IPS-18a (cell line): ENCODE data around the gene MYO18A.

Source experiments
- H3K27ac ChIP-seq: one replicate; pipeline ENCODE4 v1.5.1; 2013; ENCODE audit warnings: low read length
- H3K27me3 ChIP-seq: one replicate; pipeline ENCODE4 v1.6.1; 2013; ENCODE audit warnings: mild to moderate bottlenecking, low read length; ENCODE audit not compliant: control insufficient read depth, insufficient read depth
- H3K36me3 ChIP-seq: one replicate; pipeline ENCODE4 v1.6.1; 2013; ENCODE audit warnings: low read depth, low read length; ENCODE audit not compliant: control insufficient read depth
- H3K4me1 ChIP-seq: one replicate; pipeline ENCODE4 v1.6.1; 2013; ENCODE audit warnings: low read depth, low read length; ENCODE audit not compliant: control insufficient read depth
- H3K4me3 ChIP-seq: one replicate; pipeline ENCODE4 v1.5.1; 2013; ENCODE audit warnings: low read length
- H3K9ac ChIP-seq: one replicate; pipeline ENCODE4 v1.6.1; 2013; ENCODE audit warnings: mild to moderate bottlenecking, low read length, moderate library complexity
- H3K9me3 ChIP-seq: one replicate; pipeline ENCODE4 v1.6.1; 2013; ENCODE audit warnings: low read depth, low read length; ENCODE audit not compliant: control insufficient read depth

MYO18A gene

DNA sequence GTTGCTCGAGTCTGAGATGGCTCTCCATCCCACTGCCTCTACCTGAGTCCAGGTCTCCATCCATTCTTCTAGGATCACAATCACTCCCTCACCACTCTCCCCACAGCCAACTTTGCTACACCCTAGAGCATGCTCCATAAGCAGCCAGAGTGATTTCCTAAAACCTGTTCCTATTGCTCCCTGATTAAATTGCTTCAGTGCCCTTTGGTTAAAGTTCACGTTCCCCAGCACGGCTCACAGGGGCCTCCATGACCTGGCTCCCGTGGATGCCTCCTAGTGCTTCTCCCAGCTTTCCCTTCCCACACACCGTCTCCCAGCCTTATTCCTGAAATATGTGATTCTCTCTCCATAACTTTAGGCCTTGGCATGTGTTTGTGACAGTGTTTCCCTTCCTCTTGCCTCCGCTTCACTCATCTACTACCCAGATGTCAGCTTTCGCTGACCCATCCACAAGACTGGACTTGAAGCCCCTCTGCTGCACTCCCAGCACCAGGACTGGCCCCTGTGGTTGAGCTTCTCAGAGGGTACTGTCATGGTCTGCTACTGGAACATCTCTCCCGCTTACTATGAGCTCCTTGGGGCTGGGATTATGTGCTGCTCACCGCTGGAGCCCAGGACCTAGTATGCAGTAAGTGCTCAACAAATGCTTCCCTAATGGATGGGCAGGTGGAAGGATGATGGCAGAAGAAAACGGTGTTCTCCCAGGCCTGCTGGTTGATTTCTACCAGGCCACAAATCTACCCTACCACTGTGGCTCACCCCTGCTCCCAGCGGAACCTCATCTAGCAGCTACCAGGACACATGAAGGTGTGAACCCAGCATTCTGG lies 17.9 kb downstream of the MYO18A start:
- H3K9ac ChIP-seq, result no peak overlapping the region
- no peaks in the 10 kb centered on the region for H3K4me1 ChIP-seq
- H3K4me3 ChIP-seq, result no peak overlapping the region
- H3K9me3 ChIP-seq, result no peaks in the 10 kb centered on the region
- no peaks in the 10 kb centered on the region for H3K36me3 ChIP-seq
- H3K27me3 ChIP-seq, result no peaks in the 10 kb centered on the region
- no peak overlapping the region for H3K27ac ChIP-seq

DNA sequence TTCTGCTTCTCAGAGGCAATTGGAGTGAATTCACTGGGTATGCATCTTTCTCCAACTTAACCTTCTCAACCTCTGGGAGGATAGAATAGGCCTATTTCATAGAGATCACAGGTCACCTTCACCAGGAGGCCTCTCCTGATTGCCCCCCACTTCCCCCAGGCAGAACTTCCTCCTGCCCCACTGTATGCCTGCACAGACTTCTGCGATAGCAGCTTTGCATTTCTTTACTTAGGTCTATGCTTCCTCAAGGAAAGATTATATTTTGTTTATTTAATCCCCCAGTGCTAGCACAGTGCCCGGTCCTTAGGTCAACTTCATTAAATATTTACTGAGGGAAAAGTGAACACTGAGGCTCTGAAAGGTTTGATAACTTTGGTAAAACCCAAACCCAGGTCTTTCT lies 19.9 kb downstream of the MYO18A start:
- H3K4me1 ChIP-seq, result peaks cover 15% of the 10 kb centered on the region
- no peaks in the 10 kb centered on the region for H3K36me3 ChIP-seq
- no peaks in the 10 kb centered on the region for H3K27me3 ChIP-seq
- H3K4me3 ChIP-seq, result no peak overlapping the region
- H3K27ac ChIP-seq, result no peak overlapping the region
- no peaks in the 10 kb centered on the region for H3K9me3 ChIP-seq
- H3K9ac ChIP-seq, result no peak overlapping the region

DNA sequence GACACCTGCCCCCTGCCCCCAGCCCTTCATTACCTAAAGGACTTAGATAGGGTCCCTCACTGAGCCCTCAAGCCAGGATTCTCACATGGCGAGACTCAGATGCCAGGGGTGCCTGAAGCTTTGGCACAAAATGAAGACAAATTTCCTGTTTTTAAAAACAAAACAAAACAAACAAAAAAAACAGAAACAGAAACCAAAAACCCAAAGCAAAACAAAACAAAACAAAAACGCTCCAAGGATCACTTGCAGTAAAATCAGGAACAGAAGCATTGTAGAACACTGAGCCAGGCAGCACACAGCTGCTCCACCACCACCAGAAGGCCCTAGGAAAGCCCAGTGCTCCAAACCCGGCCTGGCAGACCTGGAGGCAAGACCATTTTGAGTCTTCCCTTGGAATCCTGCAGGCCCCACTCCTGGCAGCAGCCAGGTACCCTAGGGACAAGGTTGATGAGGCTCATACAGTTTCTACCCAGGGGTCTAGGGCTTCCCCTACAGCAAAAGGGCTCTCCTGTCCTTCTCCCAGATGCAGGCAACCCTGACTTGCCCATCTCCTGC lies 20.8 kb downstream of the MYO18A start:
- no peaks in the 10 kb centered on the region for H3K36me3 ChIP-seq
- no peak overlapping the region for H3K27ac ChIP-seq
- no peaks in the 10 kb centered on the region for H3K27me3 ChIP-seq
- no peak overlapping the region for H3K9ac ChIP-seq
- H3K4me1 ChIP-seq, result peaks cover 15% of the 10 kb centered on the region
- no peak overlapping the region for H3K4me3 ChIP-seq
- no peaks in the 10 kb centered on the region for H3K9me3 ChIP-seq

DNA sequence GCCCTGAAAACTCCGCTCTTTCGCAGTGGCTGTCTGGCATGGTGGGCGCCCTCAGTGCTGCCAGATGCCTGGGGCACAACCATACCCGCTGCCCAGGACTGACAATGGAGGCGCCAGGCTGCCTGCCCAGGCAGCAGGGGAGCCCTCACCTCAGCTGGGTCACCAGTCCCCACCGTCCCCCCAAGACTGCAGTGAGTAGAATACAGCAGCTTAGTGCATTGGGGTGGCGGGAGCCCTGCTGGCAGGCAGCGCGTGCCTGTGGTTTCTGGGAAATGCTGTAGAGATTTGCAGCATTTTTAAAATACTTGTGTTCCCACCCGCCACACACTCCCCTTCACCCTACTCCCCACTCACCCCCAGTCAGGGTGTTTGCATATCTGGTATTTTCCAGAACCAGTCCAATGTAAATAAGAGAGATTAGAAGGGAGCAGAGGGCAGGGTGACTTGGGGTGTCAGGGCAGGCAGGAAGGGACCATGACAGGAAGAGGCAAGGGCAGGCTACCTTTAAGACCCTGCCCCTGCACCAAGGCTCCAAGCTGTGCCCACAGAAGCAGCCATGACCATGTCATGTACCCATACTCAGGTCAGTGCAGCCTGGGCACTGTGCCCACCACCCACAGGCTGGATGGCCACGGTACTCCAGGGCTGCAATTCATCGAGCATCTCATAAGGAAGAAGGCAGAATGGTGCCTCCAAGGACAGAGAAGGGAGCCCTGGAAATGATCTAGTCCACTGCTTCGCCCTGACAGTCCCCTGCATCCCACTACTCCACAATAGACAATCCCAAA lies 21.5 kb downstream of the MYO18A start:
- Histone ChIP-seq H3K27me3 (no peaks in the 10 kb centered on the region), H3K4me1 (peaks cover 15% of the 10 kb centered on the region), H3K9me3 (no peaks in the 10 kb centered on the region), H3K36me3 (no peaks in the 10 kb centered on the region), H3K4me3 (no peak overlapping the region), H3K9ac (no peak overlapping the region), H3K27ac (no peak overlapping the region)

DNA sequence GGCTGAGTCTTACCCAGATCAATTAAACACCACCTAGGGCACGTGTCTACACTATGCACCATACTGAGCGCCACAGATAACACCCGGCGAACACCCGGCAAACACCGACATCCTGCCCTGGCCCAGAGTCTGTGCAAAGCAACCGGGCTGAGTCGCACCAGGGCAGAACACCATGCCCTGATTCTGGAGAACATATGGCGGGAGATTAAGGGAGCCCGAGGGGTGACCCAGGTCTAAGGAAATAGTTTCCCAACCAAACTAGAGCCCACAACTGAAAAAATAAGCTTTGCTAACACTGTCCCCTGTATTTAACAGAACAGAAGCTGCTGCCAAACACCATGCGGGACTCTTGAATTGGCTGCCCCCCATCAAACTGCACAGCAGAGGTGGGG lies 22.1 kb downstream of the MYO18A start:
- Histone ChIP-seq H3K4me1 (peaks cover 15% of the 10 kb centered on the region), H3K4me3 (no peak overlapping the region), H3K9ac (no peak overlapping the region), H3K36me3 (no peaks in the 10 kb centered on the region), H3K27ac (no peak overlapping the region), H3K9me3 (no peaks in the 10 kb centered on the region), H3K27me3 (no peaks in the 10 kb centered on the region)

GRCh38 chr17:29157310-29157709 lies 22.9 kb downstream of the MYO18A start:
- Histone ChIP-seq H3K27me3 (no peaks in the 10 kb centered on the region), H3K9ac (no peak overlapping the region), H3K4me1 (peaks cover 15% of the 10 kb centered on the region), H3K9me3 (no peaks in the 10 kb centered on the region), H3K4me3 (no peak overlapping the region), H3K36me3 (no peaks in the 10 kb centered on the region), H3K27ac (no peak overlapping the region)

DNA sequence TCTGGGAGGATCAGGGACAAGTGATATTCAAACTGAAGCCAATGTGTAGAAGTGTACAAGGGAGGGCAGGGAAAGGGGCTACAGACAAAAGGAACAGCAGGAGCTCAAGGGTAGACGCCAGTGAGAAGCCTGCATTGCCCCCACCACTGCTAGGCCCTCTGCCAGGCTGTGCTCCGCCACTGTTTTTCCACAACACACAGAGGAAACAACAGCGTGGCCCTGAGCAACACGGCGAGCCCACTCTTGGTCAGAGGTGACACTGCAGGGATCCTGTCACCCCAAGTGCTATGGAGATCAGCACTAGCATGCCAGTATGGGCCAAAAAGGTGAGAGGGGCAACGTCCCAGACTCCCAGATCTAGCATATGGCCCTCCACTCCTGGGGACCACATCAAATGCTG lies 23.4 kb downstream of the MYO18A start:
- no peak overlapping the region for H3K9ac ChIP-seq
- peaks cover 17% of the 10 kb centered on the region for H3K4me1 ChIP-seq

DNA sequence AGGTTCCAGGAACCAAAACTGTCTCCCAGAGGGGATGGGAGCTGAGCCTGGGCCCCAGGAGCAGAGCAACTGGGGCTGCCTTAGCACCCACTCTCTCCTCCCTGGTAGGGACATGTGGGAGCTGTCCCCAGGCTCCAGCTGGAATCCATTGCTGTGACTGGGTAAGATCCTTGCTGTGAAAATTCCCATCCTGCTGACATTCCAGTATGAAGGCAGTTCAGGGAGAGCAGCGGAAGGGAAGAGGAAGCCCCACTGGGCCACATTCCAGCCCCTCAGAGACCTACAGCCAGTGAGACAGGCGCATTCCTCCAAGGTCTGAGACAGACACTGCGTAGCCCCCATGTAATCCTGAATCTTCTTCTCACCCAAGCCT lies 24.2 kb downstream of the MYO18A start:
- no peaks in the 10 kb centered on the region for H3K36me3 ChIP-seq
- H3K27me3 ChIP-seq, result no peaks in the 10 kb centered on the region
- H3K4me1 ChIP-seq, result peaks cover 23% of the 10 kb centered on the region
- H3K9me3 ChIP-seq, result no peaks in the 10 kb centered on the region
- no peak overlapping the region for H3K27ac ChIP-seq
- H3K9ac ChIP-seq, result no peak overlapping the region
- H3K4me3 ChIP-seq, result no peak overlapping the region

More for the DNA sequence above, 23.4 kb downstream of the MYO18A start:
- Histone ChIP-seq H3K36me3 (no peaks in the 10 kb centered on the region), H3K9me3 (no peaks in the 10 kb centered on the region), H3K27ac (no peak overlapping the region), H3K27me3 (no peaks in the 10 kb centered on the region), H3K4me3 (no peak overlapping the region)

- no peak overlapping the region for H3K9ac ChIP-seq
- no peak overlapping the region for H3K27ac ChIP-seq
- no peak overlapping the region for H3K4me3 ChIP-seq
- H3K36me3 ChIP-seq, result no peaks in the 10 kb centered on the region
- H3K9me3 ChIP-seq, result no peaks in the 10 kb centered on the region
- H3K27me3 ChIP-seq, result no peaks in the 10 kb centered on the region
- peaks cover 23% of the 10 kb centered on the region for H3K4me1 ChIP-seq
These were observed 24.8 kb downstream of the MYO18A start for GRCh38 chr17:29155227-29155965.

DNA sequence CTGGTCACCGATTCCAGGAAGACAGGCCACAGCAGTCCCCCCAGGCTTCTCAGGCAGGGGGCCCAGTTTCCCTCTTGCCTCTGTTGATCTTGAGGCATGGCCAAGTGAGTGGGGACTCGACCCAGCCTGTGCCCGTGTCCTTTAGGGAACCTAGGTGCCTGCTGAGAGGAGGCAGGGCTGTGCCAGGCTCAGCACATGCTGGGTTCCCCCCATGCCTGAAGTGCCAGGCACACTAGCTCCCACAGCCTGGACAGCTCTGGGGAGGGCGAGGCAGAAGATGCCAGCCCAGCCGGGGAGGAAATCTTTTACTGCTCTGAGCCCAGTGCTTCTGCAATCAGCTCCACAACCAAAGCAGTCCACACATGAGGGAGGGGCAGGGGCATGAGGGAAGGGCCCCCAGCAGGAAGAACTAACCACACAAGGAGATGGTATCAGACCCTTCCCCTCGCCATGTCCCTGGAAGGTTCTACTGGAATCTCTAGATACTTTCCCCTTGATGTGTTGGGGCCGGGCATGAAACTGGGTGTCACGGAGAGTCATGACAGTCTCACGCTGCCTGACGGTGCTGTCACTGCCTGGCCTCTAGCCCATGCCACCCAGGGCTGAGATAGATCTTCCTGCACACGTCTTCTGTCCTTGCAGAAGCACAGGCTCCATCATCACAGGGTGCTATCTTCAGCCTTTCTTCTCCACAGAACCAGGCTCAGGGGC lies 25.5 kb downstream of the MYO18A start:
- no peak overlapping the region for H3K9ac ChIP-seq
- no peaks in the 10 kb centered on the region for H3K27me3 ChIP-seq
- peaks cover 23% of the 10 kb centered on the region for H3K4me1 ChIP-seq
- no peak overlapping the region for H3K4me3 ChIP-seq
- no peaks in the 10 kb centered on the region for H3K9me3 ChIP-seq
- no peak overlapping the region for H3K27ac ChIP-seq
- H3K36me3 ChIP-seq, result no peaks in the 10 kb centered on the region

DNA sequence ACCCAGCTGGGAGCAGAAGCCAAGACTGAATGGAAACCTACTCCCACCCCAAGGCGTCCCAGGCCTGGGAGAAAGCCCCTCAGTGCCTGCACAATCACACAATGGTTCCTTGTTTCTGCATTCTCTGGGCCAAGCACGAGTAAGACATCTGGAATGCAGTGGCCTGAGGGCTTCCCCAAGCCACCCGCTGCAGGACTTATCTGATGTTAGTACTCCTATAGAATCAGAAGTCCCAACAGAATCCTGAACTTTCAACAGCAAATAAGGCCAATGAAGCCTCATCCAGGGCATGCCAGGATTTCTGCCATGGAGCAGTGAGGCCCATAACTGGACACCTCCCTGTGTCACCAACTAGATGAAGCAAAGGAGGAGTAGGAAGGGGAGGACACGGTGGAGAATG lies 28.6 kb downstream of the MYO18A start:
- Histone ChIP-seq H3K9me3 (no peaks in the 10 kb centered on the region), H3K4me1 (peaks cover 26% of the 10 kb centered on the region), H3K9ac (no peak overlapping the region), H3K27me3 (no peaks in the 10 kb centered on the region), H3K4me3 (no peak overlapping the region), H3K36me3 (no peaks in the 10 kb centered on the region), H3K27ac (no peak overlapping the region)
